Glutamatergic neuron (in vitro differentiated cells): Measurements from ENCODE around the gene RPTOR. TPM values are rescaled to one million over a fixed set of nuclear protein-coding genes. Genes with fewer than 3 reads are reported as not detected.

Source experiments
- DNase-seq: peaks from one replicate; pipeline ENCODE4 v3.0.0; 2022
- H3K27ac Mint-ChIP-seq: one replicate; pipeline ENCODE4 v1.8.0; 2020; ENCODE audit warnings: mild to moderate bottlenecking, mixed read lengths, inconsistent platforms; ENCODE audit not compliant: unreplicated experiment
- H3K27me3 Mint-ChIP-seq: one replicate; pipeline ENCODE4 v1.8.0; 2020; ENCODE audit warnings: mild to moderate bottlenecking, moderate library complexity, mixed read lengths, inconsistent platforms; ENCODE audit not compliant: unreplicated experiment
- H3K36me3 Mint-ChIP-seq: one replicate; pipeline ENCODE4 v1.8.0; 2020; ENCODE audit warnings: mild to moderate bottlenecking, mixed read lengths, inconsistent platforms; ENCODE audit not compliant: unreplicated experiment
- H3K4me1 Mint-ChIP-seq: one replicate; pipeline ENCODE4 v1.8.0; 2020; ENCODE audit warnings: mild to moderate bottlenecking, low read depth, mixed read lengths, inconsistent platforms; ENCODE audit not compliant: unreplicated experiment
- H3K4me3 Mint-ChIP-seq: one replicate; pipeline ENCODE4 v1.8.0; 2020; ENCODE audit warnings: mild to moderate bottlenecking, mixed read lengths, inconsistent platforms; ENCODE audit not compliant: unreplicated experiment
- H3K9me3 Mint-ChIP-seq: one replicate; pipeline ENCODE4 v1.8.0; 2020; ENCODE audit warnings: mild to moderate bottlenecking, moderate library complexity, mixed read lengths, inconsistent platforms; ENCODE audit not compliant: unreplicated experiment
- CTCF ChIP-seq: fragments of 200-600 bp; sonication (generic); IDR thresholded peaks from one replicate; pipeline ENCODE4 v1.5.0; 2021; ENCODE audit not compliant: partially characterized antibody, unreplicated experiment
- total RNA-seq: library from RNA; stranded (reverse); fragmentation: NEBNext Ultra II Directional; extraction: Animal tissue kit (Norgen Biotek cat#: 25700); gene quantifications from one replicate; pipeline ENCODE4 v1.2.1, GENCODE V29; 2021; ENCODE audit not compliant: unreplicated experiment

The RPTOR gene
- total RNA-seq, 1 donor from 2014 or later, result 39.8 TPM

GRCh38 chr17:80821546-80821945 is 276.9 kb downstream of the RPTOR start:
- H3K36me3 Mint-ChIP-seq, result no peaks in the 10 kb centered on the region
- H3K4me3 Mint-ChIP-seq, result no peak overlapping the region
- no peak for TF ChIP-seq CTCF
- H3K4me1 Mint-ChIP-seq, result peaks cover 2% of the 10 kb centered on the region
- H3K9me3 Mint-ChIP-seq, result peaks cover 5% of the 10 kb centered on the region
- DNase-seq, result no peak
- H3K27ac Mint-ChIP-seq, result no peak overlapping the region
- H3K27me3 Mint-ChIP-seq, result peaks cover 4% of the 10 kb centered on the region

GRCh38 chr17:80822021-80822699 is 277.5 kb downstream of the RPTOR start:
- DNase-seq, result no peak
- peaks cover 2% of the 10 kb centered on the region for H3K4me1 Mint-ChIP-seq
- H3K36me3 Mint-ChIP-seq, result no peaks in the 10 kb centered on the region
- H3K27ac Mint-ChIP-seq, result no peak overlapping the region
- H3K4me3 Mint-ChIP-seq, result no peak overlapping the region
- H3K9me3 Mint-ChIP-seq, result peaks cover 5% of the 10 kb centered on the region
- peaks cover 2% of the 10 kb centered on the region for H3K27me3 Mint-ChIP-seq
- TF ChIP-seq CTCF, result no peak

DNA sequence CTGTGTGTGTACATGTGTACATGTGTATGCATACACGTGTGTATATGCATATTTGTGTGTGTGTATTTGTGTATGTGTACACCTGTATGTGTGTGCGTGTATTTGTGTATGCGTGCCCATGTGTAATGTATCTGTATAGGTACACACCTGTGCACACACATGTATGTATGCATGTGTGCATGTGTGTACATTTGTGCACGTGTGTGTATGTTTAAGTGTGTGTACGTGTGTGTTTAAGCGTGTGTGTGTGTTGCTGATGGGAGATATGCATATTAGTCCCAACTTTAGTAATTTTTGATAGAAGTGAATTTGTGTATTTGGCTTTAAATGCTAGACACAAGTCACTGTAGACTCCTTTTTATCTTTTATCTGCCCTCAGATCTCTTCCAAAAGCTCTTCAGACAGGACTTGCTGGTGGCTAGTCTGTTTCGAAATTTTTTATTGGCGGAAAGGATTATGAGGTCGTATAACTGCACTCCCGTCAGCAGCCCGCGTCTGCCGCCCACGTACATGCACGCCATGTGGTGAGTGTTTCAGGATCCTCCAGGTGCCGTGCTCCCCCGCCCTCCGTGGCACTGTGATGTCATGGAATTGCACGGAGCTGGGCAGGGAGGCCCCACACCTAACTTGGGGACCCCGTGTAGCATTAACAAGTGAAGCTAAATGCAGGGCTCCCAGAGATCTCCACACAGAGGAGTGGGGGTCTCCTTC is 278.2 kb downstream of the RPTOR start:
- no peak overlapping the region for H3K27ac Mint-ChIP-seq
- TF ChIP-seq CTCF, result no peak
- peaks cover 4% of the 10 kb centered on the region for H3K4me1 Mint-ChIP-seq
- peaks cover 5% of the 10 kb centered on the region for H3K9me3 Mint-ChIP-seq
- peaks cover 3% of the 10 kb centered on the region for H3K27me3 Mint-ChIP-seq
- DNase-seq, result no peak
- no peak overlapping the region for H3K4me3 Mint-ChIP-seq
- no peaks in the 10 kb centered on the region for H3K36me3 Mint-ChIP-seq

DNA sequence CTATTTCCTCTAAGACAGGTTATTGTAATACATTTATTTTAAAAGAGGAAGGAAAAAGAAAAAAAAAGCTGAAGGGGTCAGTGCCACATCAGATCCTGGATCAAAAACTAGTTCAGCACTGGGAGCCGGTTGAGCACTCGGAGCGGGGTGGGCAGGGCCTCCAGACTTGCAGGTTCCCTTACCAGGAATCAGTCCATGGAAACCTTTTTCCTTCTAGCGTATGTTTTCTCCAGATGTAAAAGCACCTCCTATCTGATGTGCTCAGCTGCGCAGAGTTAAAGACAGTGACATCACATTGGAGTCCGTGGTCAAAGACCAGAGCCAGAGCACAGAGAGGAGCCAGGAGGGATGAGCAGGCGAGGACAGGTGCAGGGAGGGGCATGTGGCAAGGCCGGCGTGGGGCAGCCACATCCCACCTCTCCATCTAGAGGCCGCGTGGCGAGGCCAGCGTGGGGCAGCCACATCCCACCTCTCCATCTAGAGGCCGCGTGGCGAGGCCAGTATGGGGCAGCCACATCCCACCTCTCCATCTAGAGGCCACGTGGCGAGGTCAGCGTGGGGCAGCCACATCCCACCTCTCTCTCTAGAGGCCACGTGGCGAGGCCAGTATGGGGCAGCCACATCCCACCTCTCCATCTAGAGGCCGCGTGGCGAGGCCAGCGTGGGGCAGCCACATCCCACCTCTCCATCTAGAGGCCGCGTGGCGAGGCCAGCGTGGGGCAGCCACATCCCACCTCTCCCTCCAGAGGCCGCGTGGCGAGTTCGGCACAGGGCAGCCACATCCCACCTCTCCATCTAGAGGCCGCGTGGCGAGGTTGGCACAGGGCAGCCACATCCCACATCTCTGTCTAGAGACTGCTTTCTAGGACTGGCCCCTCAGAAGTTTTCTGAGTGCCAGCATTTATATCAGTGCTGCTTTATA is 280.2 kb downstream of the RPTOR start:
- no peak for TF ChIP-seq CTCF
- H3K9me3 Mint-ChIP-seq, result no peaks in the 10 kb centered on the region
- H3K4me3 Mint-ChIP-seq, result no peak overlapping the region
- H3K27me3 Mint-ChIP-seq, result peaks cover 4% of the 10 kb centered on the region
- H3K4me1 Mint-ChIP-seq, result peaks cover 6% of the 10 kb centered on the region
- no peak overlapping the region for H3K27ac Mint-ChIP-seq
- DNase-seq, result no peak
- H3K36me3 Mint-ChIP-seq, result no peaks in the 10 kb centered on the region
